NOMO-1 treated with DMSO at 0.1 percent for 48 hours (cell line): Measurements from ENCODE around the gene CTBP2.

Source experiments
- DNase-seq: peaks from one replicate; lab custom pipeline; 2025; ENCODE audit not compliant: unreplicated experiment; lab: John Stamatoyannopoulos, UW

Gene CTBP2

DNA sequence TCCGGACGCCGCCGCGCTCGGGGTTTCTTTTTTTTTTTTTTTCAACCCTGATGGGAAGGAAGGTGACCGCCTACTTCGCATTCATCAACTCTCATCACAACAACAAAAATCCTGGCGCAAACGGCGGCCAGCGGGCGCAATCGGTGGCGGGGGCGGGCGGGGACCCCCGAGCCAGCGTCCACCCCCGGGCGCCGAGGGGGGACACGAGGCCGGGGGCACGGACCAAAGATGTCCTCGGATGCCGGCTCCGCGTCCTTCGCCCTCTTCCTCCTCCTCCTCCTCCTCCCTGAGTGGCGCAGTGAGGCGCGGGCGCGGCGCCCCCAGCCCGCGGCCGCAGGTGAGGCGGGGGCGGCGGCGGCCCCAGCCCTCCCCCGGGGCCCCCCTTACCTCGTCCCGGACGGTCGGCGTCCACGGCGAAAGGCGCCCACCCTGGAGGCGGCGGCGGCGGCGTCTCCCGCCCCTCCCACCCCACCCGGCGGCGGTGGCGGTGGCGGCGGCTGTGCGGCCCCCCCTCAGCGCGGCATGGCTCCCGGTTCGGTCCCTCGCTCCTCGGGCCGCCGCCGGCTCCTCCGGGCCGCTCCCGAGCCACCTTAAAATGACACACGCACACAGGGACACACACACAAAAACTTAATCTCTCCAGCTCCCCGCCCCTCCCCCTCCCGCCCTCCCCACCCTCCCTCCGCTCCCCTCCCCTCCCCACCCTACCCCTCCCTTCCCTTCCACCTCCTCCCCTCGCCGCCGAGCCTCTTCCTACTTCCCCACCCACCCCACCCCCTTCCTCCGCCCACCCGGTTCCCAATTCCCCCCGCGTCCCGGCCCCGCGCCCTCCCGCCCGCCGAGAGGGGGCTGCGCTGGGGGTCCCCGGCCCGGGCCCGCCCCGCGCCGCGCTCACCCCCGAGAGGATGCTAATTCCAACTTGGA, at the start of gene CTBP2:
CTBP2 (minus strand) TSS at position 632 of the 924 bp plus-strand sequence.
- DNase-seq = peak; percentile 45

DNA sequence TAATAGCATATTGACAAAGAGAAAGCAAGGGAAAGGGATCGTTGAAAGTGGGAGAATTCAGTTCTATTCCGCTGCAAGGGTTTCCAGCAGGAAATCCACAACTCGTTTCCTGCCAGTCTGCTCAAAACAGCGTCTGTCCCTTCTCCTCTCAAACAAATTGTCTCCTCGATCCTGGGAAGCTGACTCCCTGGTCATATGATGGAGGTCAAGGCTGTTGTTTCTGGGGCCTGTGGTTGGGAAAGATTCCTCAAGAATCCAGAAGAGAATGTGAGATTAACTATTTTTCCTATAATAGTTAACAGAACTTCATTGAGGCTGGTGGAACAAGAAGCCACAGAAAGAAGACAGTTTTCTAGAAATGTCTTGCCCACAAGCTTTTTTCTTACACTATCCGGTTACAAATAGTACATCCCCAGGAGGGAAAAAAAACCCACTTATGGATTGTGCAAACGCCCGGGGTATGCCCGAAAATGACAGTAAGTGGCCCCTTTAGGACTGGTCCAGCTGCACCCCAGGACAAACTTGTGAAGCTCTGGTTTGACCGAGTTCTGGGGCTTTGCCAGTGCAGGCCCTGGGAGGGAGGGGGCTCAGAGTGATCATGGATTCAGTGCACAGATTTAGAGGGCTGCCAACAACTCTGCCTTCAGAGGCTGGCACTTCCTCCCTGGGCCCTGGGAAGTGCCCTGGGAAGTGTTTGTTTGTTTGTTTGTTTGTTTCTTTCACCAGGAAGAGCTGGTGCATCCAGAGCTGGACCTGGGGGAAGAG, 49.4 kb upstream of the CTBP2 start:
- no peak for DNase-seq

DNA sequence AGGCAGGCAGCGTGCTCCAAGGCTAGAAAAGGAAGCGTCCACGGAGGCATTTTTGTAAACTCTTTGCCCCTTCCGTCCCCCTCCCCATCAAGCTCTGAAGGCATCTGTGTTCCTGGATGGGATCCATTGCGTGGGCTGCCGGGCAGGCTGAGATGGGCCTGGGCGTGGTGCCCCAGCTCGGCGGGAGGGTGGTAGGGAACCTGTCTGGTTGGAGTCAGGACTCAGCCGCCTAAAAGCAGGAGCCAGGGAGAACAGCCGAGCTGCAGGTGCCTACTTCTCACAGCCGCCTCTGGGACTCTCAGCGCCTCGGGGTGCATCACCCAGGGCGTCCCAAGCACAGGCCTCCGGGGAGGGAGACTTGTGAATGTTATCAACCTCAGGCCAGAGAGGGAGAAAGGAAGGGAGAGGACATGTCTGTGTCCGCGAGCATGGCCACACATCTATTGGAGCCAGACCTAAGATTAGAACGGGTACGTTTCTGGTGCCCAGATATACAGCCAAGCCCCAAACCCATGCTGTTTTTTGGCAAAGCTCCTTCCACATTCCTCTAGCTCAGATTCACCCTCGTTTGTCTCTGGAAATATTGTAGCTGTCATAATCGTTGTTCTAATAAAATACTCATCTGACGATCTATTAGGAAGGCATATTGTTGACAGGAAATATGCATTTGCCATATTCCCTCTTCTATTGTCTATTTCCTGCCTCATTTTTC, 48.6 kb upstream of the CTBP2 start:
- no peak for DNase-seq

DNA sequence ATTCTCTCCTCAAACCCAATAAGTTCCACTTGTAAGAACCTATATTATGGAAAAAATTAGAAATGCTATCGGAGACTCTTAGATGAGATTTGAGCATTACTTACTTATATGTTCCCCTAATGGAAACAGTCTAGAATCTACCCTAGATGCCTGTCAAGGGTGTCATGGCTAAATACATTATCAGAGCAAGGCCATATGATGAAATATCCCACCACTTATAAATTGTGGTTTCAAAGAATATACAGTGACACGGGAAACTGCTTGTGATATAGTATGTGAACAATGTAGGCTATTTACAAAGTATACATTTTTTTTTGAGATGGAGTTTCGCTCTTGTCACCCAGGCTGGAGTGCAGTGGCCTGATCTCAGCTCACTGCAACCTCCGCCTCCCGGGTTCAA, 46.3 kb upstream of the CTBP2 start:
- no peak for DNase-seq

DNA sequence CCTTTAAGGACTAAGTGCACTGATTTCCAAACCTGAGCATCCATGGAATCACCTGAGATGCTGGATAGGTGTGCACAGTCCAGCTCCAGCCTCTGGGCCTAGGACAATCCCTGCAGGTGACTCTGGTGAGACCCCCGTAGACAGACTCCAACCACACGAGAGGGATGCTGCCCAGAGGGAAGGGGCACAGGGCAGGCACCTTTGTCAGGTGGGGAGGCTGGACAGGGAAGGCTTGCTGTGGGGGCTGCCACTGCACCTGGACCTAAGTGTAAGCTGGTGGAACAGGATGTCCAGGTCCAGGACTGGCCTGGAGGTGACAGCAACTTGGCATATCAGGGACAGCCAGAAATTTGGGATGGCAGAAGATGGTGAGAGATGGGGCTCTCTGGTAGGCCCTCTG, 45.1 kb upstream of the CTBP2 start:
- no peak for DNase-seq

DNA sequence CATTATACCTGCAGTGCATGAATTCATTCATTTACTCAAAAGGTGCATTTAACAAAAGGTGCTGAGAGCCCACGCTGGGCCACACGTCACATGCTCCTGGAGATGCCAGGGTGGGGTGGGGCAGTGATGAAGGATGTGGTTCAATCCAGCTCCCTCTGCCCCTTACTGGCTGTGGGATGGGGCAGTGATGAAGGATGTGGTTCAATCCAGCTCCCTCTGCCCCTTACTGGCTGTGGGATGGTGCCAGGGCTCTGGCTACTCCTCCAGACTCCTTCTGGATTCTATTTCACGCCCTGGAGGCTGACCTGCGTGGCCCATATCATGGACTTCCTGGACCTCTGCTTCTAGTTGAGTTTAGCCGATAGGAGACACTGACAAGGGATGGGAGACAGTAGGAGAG, 44.0 kb upstream of the CTBP2 start:
- no peak for DNase-seq

DNA sequence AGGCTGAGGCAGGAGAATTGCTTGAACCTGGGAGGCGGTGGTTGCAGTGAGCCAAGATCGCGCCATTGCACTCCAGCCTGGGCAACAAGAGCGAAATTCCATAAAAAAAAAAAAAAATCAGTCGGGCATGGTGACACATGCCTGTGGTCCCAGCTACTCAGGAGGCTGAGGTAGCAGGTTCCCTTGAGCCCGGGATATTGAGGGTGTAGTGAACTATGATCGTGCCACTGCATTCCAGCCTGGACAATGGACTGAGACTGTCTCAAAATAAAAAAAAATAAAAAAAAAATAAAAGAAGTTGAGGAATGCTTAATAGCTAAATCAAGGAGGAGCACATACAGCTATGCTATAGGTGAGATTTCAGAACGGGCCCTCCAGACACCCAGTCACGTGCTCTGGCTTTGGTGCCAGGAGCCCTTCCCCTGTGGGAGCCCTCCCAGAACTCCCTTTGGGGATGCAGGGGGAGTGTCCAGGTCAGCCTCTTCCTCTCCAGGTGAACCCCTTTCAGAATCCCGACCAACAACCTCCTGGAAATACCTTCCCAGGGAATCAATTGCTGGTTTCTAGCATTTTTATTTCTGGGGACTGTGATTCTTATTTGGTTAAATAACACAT, 42.9 kb upstream of the CTBP2 start:
- no peak for DNase-seq

DNA sequence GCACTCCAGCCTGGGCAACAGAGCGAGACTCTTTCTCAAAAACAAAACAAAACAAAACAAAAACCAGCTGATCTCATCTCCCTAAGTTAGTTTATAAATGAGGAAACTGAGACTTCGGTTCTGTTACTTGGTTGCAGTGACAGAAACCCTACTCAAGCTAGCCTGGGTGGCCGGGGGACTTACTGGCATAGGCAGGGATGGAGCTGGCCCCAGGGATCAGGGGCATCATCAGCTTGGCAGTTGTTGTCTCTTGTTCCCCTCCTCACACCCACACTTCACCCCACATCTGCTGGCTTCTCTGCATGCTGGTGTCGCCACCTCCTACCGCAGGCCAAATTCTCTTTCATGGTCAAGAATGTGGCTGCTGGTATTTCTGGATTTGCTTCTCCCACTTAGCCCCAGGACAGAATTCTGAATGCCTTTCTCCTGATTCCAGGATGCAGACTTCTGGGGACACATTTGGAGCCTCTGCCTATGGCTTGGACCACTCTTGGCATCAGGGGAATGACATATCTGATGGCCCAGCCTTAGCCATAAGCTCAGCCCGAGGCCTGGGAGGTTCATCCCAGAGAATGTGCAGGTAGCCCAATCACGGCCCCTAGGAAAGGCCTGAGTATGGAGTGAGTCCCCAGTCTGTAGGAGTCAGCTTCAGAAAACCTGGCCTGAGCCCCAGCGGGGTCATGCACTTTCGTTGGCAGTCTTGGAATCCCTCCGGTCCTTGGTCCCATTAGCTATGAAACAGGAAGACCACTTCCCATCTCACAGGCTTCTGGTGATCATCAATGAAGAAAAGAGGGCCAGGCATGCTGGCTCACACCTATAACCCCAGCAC, 41.6 kb upstream of the CTBP2 start:
- no peak for DNase-seq

DNA sequence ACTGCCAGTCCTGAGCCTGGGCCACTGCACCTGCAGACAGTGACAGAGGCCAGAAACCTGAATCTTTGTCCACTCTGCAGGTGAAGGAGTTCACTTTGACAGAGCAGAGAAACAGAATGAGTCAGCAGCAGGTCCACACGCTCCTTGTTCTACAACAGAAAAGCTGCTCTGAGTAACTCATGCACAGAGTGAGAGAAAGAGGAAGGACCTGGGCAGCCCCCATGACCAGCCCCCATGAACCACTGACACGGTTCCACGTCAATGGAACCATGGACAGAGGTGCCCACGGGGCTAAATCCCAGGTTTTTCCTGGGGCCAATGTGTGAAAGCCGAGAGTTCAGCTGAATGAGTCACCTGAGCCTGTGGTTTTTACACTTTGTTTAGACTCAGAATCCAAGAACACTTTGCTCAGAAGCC, 40.8 kb upstream of the CTBP2 start:
- peak; percentile 7 for DNase-seq

DNA sequence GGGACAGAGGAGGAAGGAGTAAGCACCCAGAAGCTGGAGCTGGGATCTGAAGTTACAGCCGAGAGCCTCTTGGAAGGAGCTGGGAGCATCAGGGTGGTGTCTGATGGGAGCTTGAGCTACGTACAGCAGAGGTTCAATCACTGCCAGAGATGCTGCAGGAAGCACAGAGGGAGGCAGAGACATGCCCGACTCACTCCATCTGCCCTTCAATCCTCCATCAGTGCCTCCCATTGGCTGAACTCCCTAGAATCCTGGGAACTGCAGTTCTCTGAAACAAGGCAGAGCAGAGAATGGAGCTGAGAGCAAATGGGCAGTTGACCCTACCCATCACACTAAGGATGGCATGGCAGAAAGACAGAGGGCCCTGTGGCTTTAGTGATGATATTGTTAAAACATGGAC, 40.0 kb upstream of the CTBP2 start:
- no peak for DNase-seq

DNA sequence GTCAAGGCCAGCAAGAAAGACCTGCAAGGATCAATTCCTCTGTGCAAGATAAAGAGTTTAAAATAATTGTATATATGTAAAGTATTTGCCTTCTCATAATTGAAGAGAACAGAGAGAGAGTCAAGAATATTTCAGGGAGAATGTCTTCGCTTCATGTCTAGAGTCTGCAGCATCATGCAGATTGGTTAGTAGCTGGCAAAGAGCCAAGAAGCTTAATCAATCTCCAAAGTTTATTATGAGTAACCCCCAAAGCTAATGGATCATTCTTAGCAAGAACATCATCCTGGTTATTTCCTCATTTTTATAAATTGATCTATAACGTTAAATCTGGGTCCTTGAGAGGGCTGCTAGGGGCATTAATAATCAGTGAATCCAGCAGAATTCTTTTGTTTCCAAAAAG, 38.9 kb upstream of the CTBP2 start:
- DNase-seq = no peak

DNA sequence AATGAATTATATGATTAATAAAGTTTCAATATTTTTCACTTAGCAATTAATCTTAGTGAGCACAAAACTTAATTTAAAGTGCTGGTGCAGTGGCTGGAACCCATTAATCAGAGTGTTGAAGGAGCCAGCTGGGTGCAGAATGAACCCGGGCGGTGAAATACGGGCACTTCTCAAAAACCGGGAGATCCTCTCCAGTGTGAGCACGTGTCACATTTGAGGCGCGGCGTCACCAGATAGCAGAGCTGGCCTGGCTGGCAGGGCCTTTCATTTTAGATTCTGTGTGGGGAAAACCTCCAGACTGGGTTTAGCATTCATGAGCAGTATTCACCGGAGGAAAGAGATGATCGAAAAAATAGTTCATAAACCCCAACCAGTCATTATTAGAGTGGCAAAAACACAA, 34.5 kb upstream of the CTBP2 start:
- DNase-seq = no peak

DNA sequence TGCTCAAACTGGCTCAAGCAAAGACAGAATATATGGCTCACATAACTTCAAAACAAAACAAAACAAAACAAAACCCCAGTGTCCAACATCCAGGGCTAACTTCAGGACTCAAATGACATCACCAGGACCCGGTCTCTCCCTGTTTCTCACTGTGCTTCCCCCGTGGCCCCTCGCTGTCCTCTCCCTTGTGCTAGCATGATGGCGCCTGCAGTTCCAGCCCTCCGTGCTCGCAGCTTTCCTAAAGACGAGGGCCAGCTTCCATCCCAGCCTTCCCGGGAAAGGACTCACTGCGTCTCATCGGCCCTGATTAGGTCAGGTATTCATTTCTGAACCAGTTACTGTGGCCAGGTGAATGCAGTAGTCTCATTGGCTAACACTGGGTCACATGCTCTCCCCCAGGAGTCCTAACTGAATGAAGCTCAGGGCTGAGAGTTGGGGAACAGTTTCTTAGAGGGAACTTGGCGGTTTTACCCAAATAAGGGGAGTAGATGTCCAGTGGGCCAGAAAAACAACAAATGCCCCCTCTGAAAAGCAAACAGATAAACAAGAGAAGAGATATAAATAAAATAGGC, 33.0 kb upstream of the CTBP2 start:
- DNase-seq = no peak

DNA sequence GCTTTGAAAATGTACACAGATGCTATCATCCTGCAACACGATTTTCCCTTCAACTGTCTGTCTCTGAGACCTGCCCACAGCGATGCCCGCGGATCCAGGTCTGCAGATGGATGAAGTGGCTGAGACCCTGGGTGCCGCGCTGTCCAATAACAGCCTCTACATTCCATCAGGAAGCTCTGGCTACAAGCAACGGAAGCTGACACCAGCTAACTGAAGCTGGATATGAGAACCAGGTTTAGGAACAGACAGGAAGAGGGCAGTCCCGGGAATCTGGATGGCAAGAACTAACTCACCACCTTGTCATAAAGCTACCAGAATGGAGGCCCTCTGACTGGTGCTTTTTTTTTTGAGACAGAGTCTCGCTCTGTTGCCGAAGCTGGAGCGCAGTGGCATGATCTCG, 32.3 kb upstream of the CTBP2 start:
- no peak for DNase-seq

DNA sequence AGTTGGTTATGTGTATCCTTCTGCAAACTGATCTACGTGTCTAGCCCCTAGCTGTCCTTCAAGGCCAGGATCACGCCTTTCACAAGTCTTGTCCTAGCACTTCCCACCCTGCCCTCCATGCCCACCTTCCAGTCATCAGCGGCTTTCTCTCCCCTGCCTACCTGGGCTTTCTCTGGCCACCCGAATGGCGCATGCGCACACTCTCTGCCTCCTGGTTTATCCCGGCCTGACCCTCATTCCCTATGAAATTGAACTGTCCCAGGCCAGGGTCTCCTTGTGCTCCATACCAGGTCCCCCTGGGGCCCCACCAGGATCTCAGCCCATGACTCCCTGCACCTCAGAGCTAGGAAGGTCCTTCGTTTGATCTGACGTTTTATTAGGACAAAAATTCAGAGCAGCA, 31.6 kb upstream of the CTBP2 start:
- DNase-seq = no peak

DNA sequence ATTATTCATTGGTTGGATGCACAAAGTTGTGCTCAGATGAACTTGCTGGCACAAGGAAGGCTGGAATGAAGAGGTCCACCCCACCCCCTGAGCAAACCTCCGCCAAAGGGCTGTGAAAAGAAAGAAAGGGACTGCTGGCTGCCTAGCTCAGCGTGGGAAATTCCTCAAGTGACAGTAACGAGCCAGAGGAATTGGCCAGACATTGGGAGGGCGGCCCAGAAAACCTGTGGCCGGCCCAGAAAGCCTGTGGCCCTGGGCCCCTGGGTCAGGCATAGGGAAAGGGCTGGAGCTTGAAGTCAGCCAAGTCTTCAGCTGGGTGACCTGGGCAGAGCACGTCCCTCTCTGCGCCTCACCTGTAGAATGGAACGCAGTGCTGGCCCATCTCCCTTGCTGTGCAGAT, 30.6 kb upstream of the CTBP2 start:
- no peak for DNase-seq

DNA sequence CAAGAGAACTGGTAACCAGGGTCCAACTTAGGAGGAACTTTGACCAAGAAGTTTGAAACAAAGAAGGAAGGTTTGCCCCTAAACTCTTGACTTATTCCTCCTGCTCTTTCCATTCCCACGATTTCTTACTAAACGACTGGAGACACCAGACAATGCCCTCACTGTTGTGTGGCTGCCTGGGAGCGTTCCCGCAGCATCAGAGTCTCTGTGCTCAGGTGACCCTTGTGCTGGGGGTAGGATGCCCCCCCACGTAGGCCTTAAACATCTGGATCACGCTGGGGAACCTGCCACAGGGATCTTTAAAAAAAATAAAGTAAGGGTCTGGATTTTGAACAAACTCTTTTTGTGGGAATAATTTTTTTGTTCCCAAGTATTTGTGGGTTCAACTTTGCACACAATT, 30.1 kb upstream of the CTBP2 start:
- no peak for DNase-seq

DNA sequence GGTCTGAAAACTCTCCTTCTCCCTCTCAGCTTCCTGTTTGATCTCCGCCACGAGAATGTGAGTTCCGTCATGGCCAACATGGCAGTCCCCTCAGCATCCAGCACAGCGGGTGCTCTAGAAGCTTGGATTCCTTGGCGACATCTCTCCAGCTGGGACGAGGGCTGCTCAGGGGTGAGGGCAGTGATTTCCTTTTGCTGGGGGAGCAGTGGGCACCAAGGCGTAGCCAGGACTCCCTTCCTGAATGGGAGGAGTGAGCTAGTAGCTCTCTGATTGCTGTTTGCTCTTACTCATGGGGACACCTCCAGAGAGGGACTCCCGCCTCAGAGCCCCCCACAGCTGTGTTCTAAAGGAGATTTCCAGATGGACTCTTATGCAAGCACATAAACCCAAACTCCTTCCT, 28.8 kb upstream of the CTBP2 start:
- no peak for DNase-seq

DNA sequence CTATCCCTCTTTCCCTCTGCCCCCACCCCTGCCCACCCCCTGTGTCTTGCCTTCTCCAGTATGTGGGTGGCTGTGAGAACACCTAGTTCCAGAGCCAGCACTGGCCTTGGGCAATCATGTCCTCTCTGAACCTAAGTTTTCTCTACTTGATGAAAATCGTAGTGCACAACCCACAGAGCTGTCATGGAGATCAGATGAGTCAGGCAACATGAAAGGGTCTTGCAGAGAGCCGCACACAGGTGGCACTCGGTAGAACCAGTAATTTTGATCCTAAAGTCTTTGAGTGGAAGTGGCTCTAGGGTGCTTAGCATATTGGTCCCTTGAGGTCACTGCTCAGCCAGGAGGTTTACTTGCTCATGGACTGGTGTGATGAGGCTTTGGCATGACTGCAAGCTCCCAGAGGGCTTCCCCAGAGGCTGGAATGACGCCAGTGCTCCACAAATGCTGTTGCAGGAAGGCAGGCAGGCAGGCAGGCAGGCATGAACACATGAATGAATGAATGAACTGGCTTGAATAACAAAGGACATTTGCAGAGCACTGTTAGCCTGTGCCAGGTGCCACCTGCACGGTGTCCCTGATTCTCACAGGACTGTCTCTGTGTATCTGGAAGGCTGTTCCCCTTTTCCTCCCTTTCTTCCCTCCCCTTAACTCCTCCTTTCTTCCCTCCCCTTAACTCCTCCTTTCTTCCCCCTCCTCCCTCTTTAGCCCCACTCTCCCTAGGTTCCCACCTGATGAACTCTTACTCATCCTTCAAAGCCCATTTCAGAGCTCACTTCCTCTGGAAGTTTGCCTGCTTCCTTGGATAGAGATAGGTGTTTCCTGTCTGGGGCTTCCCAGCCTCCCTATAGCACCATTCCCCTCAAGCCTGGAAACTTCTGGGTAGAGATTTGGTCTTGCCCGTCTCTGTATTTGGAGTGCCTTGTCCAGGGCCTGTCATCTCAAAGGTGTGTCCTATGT, 27.2 kb upstream of the CTBP2 start:
- no peak for DNase-seq
